Tibial artery (tissue), 4 donors: Measurements from ENCODE around the gene MMP2.

Experiments
- DNase-seq, 2 donors: peaks; one replicate each; pipeline ENCODE4 v3.0.0-alpha.2; 2019
- H3K27ac ChIP-seq, 2 donors: fragments of 200-600 bp; sonication (generic) in 1 of 2; 1 replicate in 1 of 2; 2 replicates in 1 of 2; pipeline ENCODE4 v1.5.1; 2018 to 2019; ENCODE audit warnings: mild to moderate bottlenecking in 1 of 2
- H3K27me3 ChIP-seq, 2 donors: fragments of 200-600 bp; sonication (generic) in 1 of 2; one replicate each; pipeline versions ENCODE4 v1.5.1 to v1.6.0; 2016 to 2019
- H3K36me3 ChIP-seq, 3 donors: fragments of 200-600 bp; sonication (generic) in 2 of 3; one replicate each; pipeline ENCODE4 v1.5.1; 2016 to 2019; ENCODE audit warnings: mild to moderate bottlenecking in 2 of 3
- H3K4me1 ChIP-seq, 4 donors: fragments of 200-600 bp; sonication (generic) in 2 of 4; 1 replicate in 3 of 4; 2 replicates in 1 of 4; pipeline ENCODE4 v1.5.1; 2016 to 2019
- H3K4me3 ChIP-seq, 2 donors: fragments of 200-600 bp; sonication (generic) in 1 of 2; 1 replicate in 1 of 2; 2 replicates in 1 of 2; pipeline ENCODE4 v1.5.1; 2018 to 2019; ENCODE audit warnings: mild to moderate bottlenecking in 2 of 2
- H3K9me3 ChIP-seq, 3 donors: fragments of 200-600 bp; sonication (generic) in 1 of 3; one replicate each; pipeline ENCODE4 v1.5.1; 2016 to 2019
- CTCF ChIP-seq, 2 experiments: fragments of 200-600 bp in 1 of 2; fragments of 450-650 bp in 1 of 2; IDR thresholded peaks; one replicate each; pipeline ENCODE4 v1.5.1; 2017 to 2019; ENCODE audit warnings: antibody characterized with exemption in 2 of 2, mild to moderate bottlenecking in 1 of 2, moderate library complexity in 1 of 2
- intact Hi-C: fragments of 100-400 bp; cut with DNase I; formaldehyde crosslinking; loops from one replicate; pipeline ENCODE4 v1.15.0; 2023; ENCODE audit warnings: low total_unique reads

Gene MMP2

GRCh38 chr16:55494994-55495421 is 16.0 kb downstream of the MMP2 start:
- intact Hi-C loops = no loop called here
- H3K36me3 ChIP-seq = peaks cover 0 to 13% (median 10%) of the 10 kb centered on the region in 3 donors

GRCh38 chr16:55495616-55496289 is 16.8 kb downstream of the MMP2 start:
- H3K27ac ChIP-seq = no peak overlapping the region
- intact Hi-C loops = no loop called here

More at GRCh38 chr16:55494994-55495421, 16.0 kb downstream of the MMP2 start:
- Histone ChIP-seq H3K9me3 (no peaks in the 10 kb centered on the region), H3K4me3 (no peak overlapping the region), H3K4me1 (peaks cover 0 to 10% (median 4%) of the 10 kb centered on the region in 4 donors), H3K27ac (no peak overlapping the region), H3K27me3 (no peaks in the 10 kb centered on the region)
- peak in 1 of 2 donors; percentile 63 for DNase-seq
- TF ChIP-seq CTCF (IDR thresholded peaks at IDR 0.05) = peak; percentile 16

GRCh38 chr16:55496509-55497145 is 17.6 kb downstream of the MMP2 start:
- Histone ChIP-seq H3K27me3 (no peaks in the 10 kb centered on the region), H3K4me3 (no peak overlapping the region), H3K36me3 (peaks cover 0 to 10% (median 6%) of the 10 kb centered on the region in 3 donors), H3K4me1 (peaks cover 0 to 25% (median 15%) of the 10 kb centered on the region in 4 donors), H3K9me3 (no peaks in the 10 kb centered on the region), H3K27ac (no peak overlapping the region)
- DNase-seq = peak in 1 of 2 donors; percentile 18
- TF ChIP-seq CTCF (IDR thresholded peaks at IDR 0.05) = no peak
- intact Hi-C loops = no loop called here

More at GRCh38 chr16:55495616-55496289, 16.8 kb downstream of the MMP2 start:
- Histone ChIP-seq H3K4me1 (peaks cover 0 to 17% (median 11%) of the 10 kb centered on the region in 4 donors), H3K9me3 (no peaks in the 10 kb centered on the region), H3K27me3 (no peaks in the 10 kb centered on the region), H3K4me3 (no peak overlapping the region), H3K36me3 (peaks cover 0 to 10% (median 6%) of the 10 kb centered on the region in 3 donors)
- no peak for TF ChIP-seq CTCF (IDR thresholded peaks at IDR 0.05)
- DNase-seq = no peak

- Histone ChIP-seq H3K4me1 (peaks cover 0 to 30% (median 22%) of the 10 kb centered on the region in 4 donors), H3K36me3 (peaks cover 0 to 10% (median 6%) of the 10 kb centered on the region in 3 donors), H3K9me3 (no peaks in the 10 kb centered on the region), H3K4me3 (no peak overlapping the region), H3K27me3 (no peaks in the 10 kb centered on the region), H3K27ac (no peak overlapping the region)
- DNase-seq = no peak
- TF ChIP-seq CTCF (IDR thresholded peaks at IDR 0.05) = no peak
- intact Hi-C loops = no loop called here
These were observed 18.6 kb downstream of the MMP2 start for GRCh38 chr16:55497558-55497957.

- H3K36me3 ChIP-seq = peaks cover 0 to 10% (median 6%) of the 10 kb centered on the region in 3 donors
- peak in 1 of 2 donors; percentile 17 for DNase-seq
- intact Hi-C loops = no loop called here
- H3K27ac ChIP-seq = no peak overlapping the region
- no peaks in the 10 kb centered on the region for H3K9me3 ChIP-seq
- no peaks in the 10 kb centered on the region for H3K27me3 ChIP-seq
- H3K4me3 ChIP-seq = no peak overlapping the region
- TF ChIP-seq CTCF (IDR thresholded peaks at IDR 0.05) = no peak
- peaks cover 0 to 35% (median 27%) of the 10 kb centered on the region in 4 donors for H3K4me1 ChIP-seq
These were observed 19.1 kb downstream of the MMP2 start for GRCh38 chr16:55498101-55498500.
